ENCODE results near the gene CCS.
A peak's percentile ranks its signal among the peaks of the same experiment; 100 is the strongest.

Gene CCS

GRCh38 chr11:66562275-66562674, 30.7 kb upstream of the CCS start:
- no peak for DNase-seq (ENCODE audit: low read depth)
- no peak for TF ChIP-seq CTCF (IDR thresholded peaks at IDR 0.05; ENCODE audit: control insufficient read depth, extremely low read depth, insufficient read depth)
- H3K4me3 ChIP-seq (ENCODE audit: low read depth, low read length): no peak overlapping the region

GRCh38 chr11:66562907-66563583, 29.9 kb upstream of the CCS start:
- no peak for DNase-seq (ENCODE audit: low read depth)
- H3K4me3 ChIP-seq (ENCODE audit: low read depth, low read length): no peak overlapping the region
- TF ChIP-seq CTCF (IDR thresholded peaks at IDR 0.05; ENCODE audit: control insufficient read depth, extremely low read depth, insufficient read depth): no peak

- no peak for TF ChIP-seq CTCF (IDR thresholded peaks at IDR 0.05; ENCODE audit: control insufficient read depth, extremely low read depth, insufficient read depth)
- H3K4me3 ChIP-seq (ENCODE audit: low read depth, low read length): no peak overlapping the region
- no peak for DNase-seq (ENCODE audit: low read depth)
These were observed 29.2 kb upstream of the CCS start for GRCh38 chr11:66563832-66564231.

- no peak overlapping the region for H3K4me3 ChIP-seq (ENCODE audit: low read depth, low read length)
- DNase-seq (ENCODE audit: low read depth): no peak
- no peak for TF ChIP-seq CTCF (IDR thresholded peaks at IDR 0.05; ENCODE audit: control insufficient read depth, extremely low read depth, insufficient read depth)
These were observed 28.4 kb upstream of the CCS start for GRCh38 chr11:66564538-66564937.

- TF ChIP-seq CTCF (IDR thresholded peaks at IDR 0.05; ENCODE audit: control insufficient read depth, extremely low read depth, insufficient read depth): no peak
- no peak overlapping the region for H3K4me3 ChIP-seq (ENCODE audit: low read depth, low read length)
- no peak for DNase-seq (ENCODE audit: low read depth)
These were observed 28.0 kb upstream of the CCS start for GRCh38 chr11:66564984-66565383.

GRCh38 chr11:66566221-66566620, 26.8 kb upstream of the CCS start:
- no peak overlapping the region for H3K4me3 ChIP-seq (ENCODE audit: low read depth, low read length)
- no peak for TF ChIP-seq CTCF (IDR thresholded peaks at IDR 0.05; ENCODE audit: control insufficient read depth, extremely low read depth, insufficient read depth)
- no peak for DNase-seq (ENCODE audit: low read depth)

- H3K4me3 ChIP-seq (ENCODE audit: low read depth, low read length): peak overlapping the region; percentile 56
- DNase-seq (ENCODE audit: low read depth): no peak
These were observed 25.2 kb upstream of the CCS start for GRCh38 chr11:66567787-66568123.

More at GRCh38 chr11:66567787-66568123, 25.2 kb upstream of the CCS start:
- no peak for TF ChIP-seq CTCF (IDR thresholded peaks at IDR 0.05; ENCODE audit: control insufficient read depth, extremely low read depth, insufficient read depth)
